AG04449 (cell line): ENCODE measurements around the gene AUNIP.
A peak's percentile ranks its signal among the peaks of the same experiment; 100 is the strongest.

Source experiments
- CTCF ChIA-PET: fragments of 350-600 bp; formaldehyde crosslinking; extraction: SDS; loops from one replicate; lab custom pipeline; 2021; ENCODE audit warnings: antibody characterized with exemption; lab: Yijun Ruan, JAX
- POLR2A ChIA-PET: fragments of 400-600, 350-600 bp; formaldehyde crosslinking; extraction: SDS; loops from one replicate; lab custom pipeline; 2020; ENCODE audit warnings: antibody characterized with exemption, inconsistent platforms; lab: Yijun Ruan, JAX
- DNase-seq: peaks from one replicate; pipeline ENCODE4 v3.0.0-alpha.2; 2010; ENCODE audit warnings: low read depth, low spot score
- H3K4me3 ChIP-seq: 2 replicates; pipeline ENCODE4 v1.5.1; 2011; ENCODE audit warnings: low read depth, mild to moderate bottlenecking, control low read depth, low read length
- TF ChIP-seq, protein P1 (sequence below): IDR thresholded peaks from one replicate; pipeline ENCODE4 v1.5.1; 2011; ENCODE audit warnings: mild to moderate bottlenecking, moderate library complexity, low read length, control low read depth, inconsistent platforms; ENCODE audit not compliant: insufficient read depth; ENCODE audit errors: missing control alignments

Gene AUNIP

DNA sequence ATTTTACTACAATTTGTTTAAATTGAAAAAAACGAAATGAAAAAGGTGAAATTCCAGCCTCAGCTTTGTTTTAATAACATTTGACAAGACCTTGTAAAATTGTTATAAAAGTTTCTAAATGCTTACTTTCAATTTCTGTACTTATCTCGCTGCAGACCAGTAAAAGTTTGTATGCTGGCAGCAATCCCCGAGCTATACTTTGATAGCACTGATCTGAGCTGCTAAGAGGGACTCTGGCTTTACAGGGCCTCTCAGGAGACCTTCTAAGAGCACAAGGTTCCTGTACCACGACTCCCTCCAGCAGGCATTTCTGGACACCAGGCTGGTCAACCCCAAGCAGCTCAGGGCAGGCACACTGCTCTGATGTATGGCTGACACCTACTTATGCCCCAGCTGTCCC lies 33.9 kb upstream of the AUNIP start:
- POLR2A ChIA-PET = interaction anchor here (0.7 to 2.5 kb wide), 4 partner anchors 18 to 148 kb away, joined by 3 to 12 read pairs (median 3); partner anchors contain the start of gene PAQR7
- TF ChIP-seq, protein P1, sequence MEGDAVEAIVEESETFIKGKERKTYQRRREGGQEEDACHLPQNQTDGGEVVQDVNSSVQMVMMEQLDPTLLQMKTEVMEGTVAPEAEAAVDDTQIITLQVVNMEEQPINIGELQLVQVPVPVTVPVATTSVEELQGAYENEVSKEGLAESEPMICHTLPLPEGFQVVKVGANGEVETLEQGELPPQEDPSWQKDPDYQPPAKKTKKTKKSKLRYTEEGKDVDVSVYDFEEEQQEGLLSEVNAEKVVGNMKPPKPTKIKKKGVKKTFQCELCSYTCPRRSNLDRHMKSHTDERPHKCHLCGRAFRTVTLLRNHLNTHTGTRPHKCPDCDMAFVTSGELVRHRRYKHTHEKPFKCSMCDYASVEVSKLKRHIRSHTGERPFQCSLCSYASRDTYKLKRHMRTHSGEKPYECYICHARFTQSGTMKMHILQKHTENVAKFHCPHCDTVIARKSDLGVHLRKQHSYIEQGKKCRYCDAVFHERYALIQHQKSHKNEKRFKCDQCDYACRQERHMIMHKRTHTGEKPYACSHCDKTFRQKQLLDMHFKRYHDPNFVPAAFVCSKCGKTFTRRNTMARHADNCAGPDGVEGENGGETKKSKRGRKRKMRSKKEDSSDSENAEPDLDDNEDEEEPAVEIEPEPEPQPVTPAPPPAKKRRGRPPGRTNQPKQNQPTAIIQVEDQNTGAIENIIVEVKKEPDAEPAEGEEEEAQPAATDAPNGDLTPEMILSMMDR = no peak
- DNase-seq = no peak

DNA sequence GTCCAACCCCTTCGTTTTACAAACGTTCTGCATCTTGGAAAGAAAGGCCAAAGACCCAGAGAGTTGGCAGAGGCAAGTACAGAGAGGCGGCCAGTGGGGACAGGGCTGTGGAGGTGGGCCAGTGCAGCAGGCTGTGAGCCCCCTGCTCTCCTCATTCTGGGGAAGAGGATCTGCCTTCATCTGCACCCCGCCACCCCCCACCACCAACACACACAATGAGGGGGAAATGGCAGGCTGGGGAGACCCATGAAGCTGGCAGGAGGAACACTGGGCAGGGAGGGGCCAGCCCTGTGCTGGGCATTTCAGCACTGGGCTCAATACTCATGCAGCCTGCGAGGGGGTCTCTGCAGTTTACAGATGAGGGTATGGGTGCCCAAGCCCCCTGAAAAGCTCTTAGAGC lies 32.3 kb upstream of the AUNIP start:
- ChIA-PET POLR2A (interaction anchor here (0.7 to 2.5 kb wide), 4 partner anchors 13 to 1110 kb away, joined by 3 to 12 read pairs (median 4); partner anchors contain the start of genes PAFAH2 and PAQR7), CTCF (interaction anchor here (0.6 to 21.4 kb wide), 10 partner anchors 10 to 143 kb away, joined by 3 to 609 read pairs (median 6); partner anchors contain the start of genes PAFAH2, PAQR7 and STMN1)
- no peak for DNase-seq
- no peak overlapping the region for H3K4me3 ChIP-seq
- TF ChIP-seq, protein P1 = no peak

More for the DNA sequence above, 33.9 kb upstream of the AUNIP start:
- no peak overlapping the region for H3K4me3 ChIP-seq
- CTCF ChIA-PET = interaction anchor here (1.2 to 21.4 kb wide), 7 partner anchors 10 to 143 kb away, joined by 5 to 609 read pairs (median 9); partner anchors contain the start of genes PAFAH2, PAQR7 and STMN1

DNA sequence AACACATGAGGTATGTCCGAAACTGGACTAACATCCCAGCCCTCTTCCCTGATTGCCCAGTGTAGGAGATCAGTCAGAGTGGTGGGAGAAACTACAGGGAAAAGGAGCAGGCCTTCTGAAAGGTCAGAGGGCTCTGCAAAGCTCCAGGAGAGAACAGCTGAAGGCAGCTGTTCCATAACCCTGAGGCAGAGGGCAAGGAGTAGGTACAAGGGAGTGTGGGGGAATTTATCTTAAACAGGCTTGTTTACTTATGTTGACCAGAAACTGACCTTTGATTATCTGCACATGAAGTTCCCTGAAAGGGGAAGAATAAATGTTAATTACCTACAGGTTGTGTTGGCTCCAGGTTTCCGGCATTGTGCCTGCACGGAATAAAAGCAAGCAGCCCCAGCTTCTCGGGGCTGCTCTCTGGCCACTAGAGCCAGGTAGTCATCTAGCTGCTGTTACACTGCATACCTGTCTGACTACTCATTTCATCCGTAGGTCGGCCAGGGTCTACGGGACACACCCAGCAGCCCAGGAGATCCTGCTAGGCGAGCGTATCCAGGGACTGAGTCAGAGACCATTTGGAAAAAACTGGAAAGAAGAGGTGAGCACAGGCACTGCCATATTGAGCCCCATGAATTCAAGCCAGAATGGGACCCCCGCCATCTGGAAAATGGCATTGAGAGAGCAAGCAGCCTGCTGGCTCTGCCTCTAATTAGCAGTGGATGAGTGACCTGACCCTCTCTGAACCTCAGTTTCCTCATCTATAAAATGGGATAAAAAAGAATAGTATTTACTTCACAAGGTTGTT lies 31.2 kb upstream of the AUNIP start:
- TF ChIP-seq, protein P1 = no peak
- POLR2A ChIA-PET = interaction anchor here (0.9 kb wide), 1 partner anchor 107 kb away, joined by 4 read pairs; the partner anchor contains the start of gene PAFAH2
- H3K4me3 ChIP-seq = no peak overlapping the region
- CTCF ChIA-PET = interaction anchor here (1.7 to 21.4 kb wide), 5 partner anchors 9 to 109 kb away, joined by 5 to 609 read pairs (median 24); partner anchors contain the start of genes PAFAH2, PAQR7 and STMN1
- DNase-seq = no peak

DNA sequence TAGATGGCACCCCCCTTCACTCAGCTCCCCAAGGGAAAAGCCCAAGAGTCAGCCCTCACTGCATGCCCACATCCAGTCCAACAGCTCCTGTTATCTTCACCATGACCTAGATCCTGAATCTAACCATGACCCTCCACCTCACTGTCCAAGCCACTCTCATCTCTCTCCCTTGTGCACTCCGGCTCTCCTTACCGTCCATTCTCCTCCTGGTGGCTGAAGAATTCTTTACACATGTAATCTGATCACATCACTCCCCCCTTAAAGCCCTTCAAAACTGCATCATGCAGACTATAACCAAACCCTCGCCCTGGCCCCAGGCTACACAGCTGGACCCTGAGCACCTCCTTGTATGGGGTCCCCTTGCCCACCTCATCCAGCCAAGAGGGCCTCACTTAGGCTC lies 30.2 kb upstream of the AUNIP start:
- H3K4me3 ChIP-seq = no peak overlapping the region
- ChIA-PET POLR2A (no interaction called here), CTCF (interaction anchor here (0.8 to 21.4 kb wide), 4 partner anchors 13 to 147 kb away, joined by 3 to 609 read pairs (median 71); partner anchors contain the start of genes PAFAH2, PAQR7 and STMN1)
- no peak for DNase-seq
- TF ChIP-seq, protein P1 = peak; percentile 10

DNA sequence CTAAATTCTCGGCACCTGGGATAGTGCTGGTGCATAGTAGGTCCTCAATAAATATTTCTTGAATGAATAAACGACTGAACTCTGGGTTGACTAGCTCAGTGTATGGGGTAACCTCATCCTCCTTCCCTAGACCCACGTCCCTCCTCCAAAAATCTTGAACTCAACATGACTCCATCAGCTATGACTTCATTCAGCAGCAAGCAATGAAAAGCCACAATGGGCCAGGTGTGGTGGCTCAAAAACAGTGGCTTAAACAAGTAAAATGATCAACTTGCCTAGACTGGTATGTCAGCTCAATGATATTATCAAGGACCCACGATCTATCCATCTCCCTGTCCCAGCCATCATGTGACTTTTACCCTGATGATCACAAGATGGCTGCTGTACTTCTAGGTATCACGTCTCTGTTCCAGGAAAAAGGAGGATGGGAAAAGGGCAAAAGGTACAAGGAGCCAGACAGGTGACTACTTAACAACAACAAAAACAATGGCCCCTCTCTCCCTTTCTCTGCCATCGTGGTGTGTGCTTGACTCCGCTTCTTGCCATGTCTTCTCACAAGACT lies 29.2 kb upstream of the AUNIP start:
- no peak overlapping the region for H3K4me3 ChIP-seq
- CTCF ChIA-PET = interaction anchor here (0.9 to 21.4 kb wide), 4 partner anchors 12 to 111 kb away, joined by 3 to 609 read pairs (median 16); partner anchors contain the start of genes PAFAH2 and PAQR7
- POLR2A ChIA-PET = no interaction called here
- TF ChIP-seq, protein P1 = no peak
- DNase-seq = no peak
